Umbilical cord (tissue), 2 donors: ENCODE measurements around the gene GLDN. TPM values are rescaled to one million over a fixed set of nuclear protein-coding genes. Genes with fewer than 3 reads are reported as not detected.

Source experiments
- DNase-seq: peaks from one replicate; pipeline ENCODE4 v3.0.0-alpha.2; 2015; ENCODE audit warnings: low spot score
- total RNA-seq: library from RNA; depleted of rRNA; stranded (reverse); fragments of >200 nt; gene quantifications from one replicate; pipeline ENCODE4 v1.2.3, GENCODE V29; 2014; ENCODE audit warnings: low replicate concordance; ENCODE audit not compliant: insufficient read depth

Gene GLDN
- total RNA-seq, 1 donor from 2014 or later: 0.96 TPM

GRCh38 chr15:51356147-51356546 is 14.7 kb downstream of the GLDN start:
- DNase-seq: no peak

- DNase-seq: no peak
Measured at GRCh38 chr15:51356983-51357382, 15.5 kb downstream of the GLDN start.

- no peak for DNase-seq
Measured at GRCh38 chr15:51359981-51360380, 18.5 kb downstream of the GLDN start.

- no peak for DNase-seq
Measured at GRCh38 chr15:51363383-51363782, 21.9 kb downstream of the GLDN start.

- no peak for DNase-seq
Measured at GRCh38 chr15:51365417-51365816, 24.0 kb downstream of the GLDN start.

- DNase-seq: no peak
Measured at GRCh38 chr15:51366071-51366470, 24.6 kb downstream of the GLDN start.

GRCh38 chr15:51366920-51367319 is 25.5 kb downstream of the GLDN start:
- no peak for DNase-seq

- peak; percentile 52 for DNase-seq
Measured at GRCh38 chr15:51367322-51367976, 26.0 kb downstream of the GLDN start.

- DNase-seq: peak; percentile 87
Measured at GRCh38 chr15:51368307-51368706, 26.9 kb downstream of the GLDN start.

GRCh38 chr15:51368751-51369450 is 27.4 kb downstream of the GLDN start:
- DNase-seq: no peak

- DNase-seq: no peak
Measured at GRCh38 chr15:51369451-51369761, 28.0 kb downstream of the GLDN start.

GRCh38 chr15:51371266-51371665 is 29.8 kb downstream of the GLDN start:
- peak; percentile 55 for DNase-seq

GRCh38 chr15:51374131-51374530 is 32.7 kb downstream of the GLDN start:
- DNase-seq: no peak

- DNase-seq: no peak
Measured at GRCh38 chr15:51375966-51376640, 34.6 kb downstream of the GLDN start.

- no peak for DNase-seq
Measured at GRCh38 chr15:51377038-51377786, 35.8 kb downstream of the GLDN start.

GRCh38 chr15:51378406-51378805 is 37.0 kb downstream of the GLDN start:
- DNase-seq: no peak

- DNase-seq: no peak
Measured at GRCh38 chr15:51379390-51379789, 37.9 kb downstream of the GLDN start.

- DNase-seq: peak; percentile 71
Measured at GRCh38 chr15:51380999-51381806, 39.7 kb downstream of the GLDN start.

GRCh38 chr15:51382787-51383186 is 41.3 kb downstream of the GLDN start:
- peak; percentile 35 for DNase-seq

- DNase-seq: no peak
Measured at GRCh38 chr15:51386029-51386428, 44.6 kb downstream of the GLDN start.

- no peak for DNase-seq
Measured at GRCh38 chr15:51386486-51386885, 45.0 kb downstream of the GLDN start.
